Astrocyte (in vitro differentiated cells and primary cell): ENCODE data around the gene CERS6. TPM values are rescaled to one million over a fixed set of nuclear protein-coding genes. Genes with fewer than 3 reads are reported as not detected.

Experiments
- DNase-seq: peaks from one replicate; pipeline ENCODE4 v3.0.0-alpha.2; 2010; ENCODE audit warnings: low read depth
- FAIRE-seq: peaks from 2 replicates; lab custom pipeline; 2011; peaks lifted over from hg19 to GRCh38; lab: Jason Lieb, UNC
- H2AFZ ChIP-seq: 2 replicates; pipeline ENCODE4 v1.6.0; 2012; ENCODE audit warnings: low read depth, low read length, inconsistent platforms
- H3K27ac ChIP-seq: 2 replicates; pipeline ENCODE4 v1.5.1; 2011; ENCODE audit warnings: low read depth, low read length, inconsistent platforms
- H3K27me3 ChIP-seq: 2 replicates; pipeline ENCODE4 v1.6.0; 2011; ENCODE audit warnings: low read length, inconsistent platforms; ENCODE audit not compliant: insufficient read depth
- H3K36me3 ChIP-seq: 2 replicates; pipeline ENCODE4 v1.5.1; 2011; ENCODE audit warnings: low read length, inconsistent platforms; ENCODE audit not compliant: insufficient read depth
- H3K4me1 ChIP-seq: 2 replicates; pipeline ENCODE4 v1.5.1; 2011; ENCODE audit warnings: low read length, inconsistent platforms; ENCODE audit not compliant: insufficient read depth
- H3K4me2 ChIP-seq: 2 replicates; pipeline ENCODE4 v1.6.0; 2012; ENCODE audit warnings: low read length, inconsistent platforms
- H3K4me3 ChIP-seq: 2 replicates; pipeline ENCODE4 v1.5.1; 2011; ENCODE audit warnings: low read depth, mild to moderate bottlenecking, low read length, inconsistent platforms; ENCODE audit not compliant: insufficient read depth
- H3K79me2 ChIP-seq: 2 replicates; pipeline ENCODE4 v1.6.0; 2012; ENCODE audit warnings: mild to moderate bottlenecking, low read length, inconsistent platforms; ENCODE audit not compliant: insufficient read depth
- H3K9ac ChIP-seq: 2 replicates; pipeline ENCODE4 v1.6.0; 2012; ENCODE audit warnings: mild to moderate bottlenecking, low read length, inconsistent platforms
- H3K9me3 ChIP-seq: 2 replicates; pipeline ENCODE4 v1.5.1; 2012; ENCODE audit warnings: low read depth, mild to moderate bottlenecking, low read length, inconsistent platforms; ENCODE audit not compliant: insufficient read depth
- H4K20me1 ChIP-seq: 2 replicates; pipeline ENCODE4 v1.6.0; 2012; ENCODE audit warnings: low read length, inconsistent platforms; ENCODE audit not compliant: insufficient read depth
- H3K27ac Mint-ChIP-seq: one replicate; pipeline ENCODE4 v1.8.0; 2021; ENCODE audit warnings: mild to moderate bottlenecking, mixed read lengths; ENCODE audit not compliant: unreplicated experiment
- H3K27me3 Mint-ChIP-seq: one replicate; pipeline ENCODE4 v1.8.0; 2021; ENCODE audit warnings: low read depth, mixed read lengths; ENCODE audit not compliant: unreplicated experiment
- H3K36me3 Mint-ChIP-seq: one replicate; pipeline ENCODE4 v1.8.0; 2021; ENCODE audit warnings: low read depth, mixed read lengths; ENCODE audit not compliant: unreplicated experiment
- H3K4me1 Mint-ChIP-seq: one replicate; pipeline ENCODE4 v1.8.0; 2021; ENCODE audit warnings: low read depth, mixed read lengths; ENCODE audit not compliant: unreplicated experiment
- H3K4me3 Mint-ChIP-seq: one replicate; pipeline ENCODE4 v1.8.0; 2021; ENCODE audit warnings: mild to moderate bottlenecking, moderate library complexity, mixed read lengths; ENCODE audit not compliant: unreplicated experiment
- H3K9me3 Mint-ChIP-seq: one replicate; pipeline ENCODE4 v1.8.0; 2021; ENCODE audit warnings: mild to moderate bottlenecking, mixed read lengths; ENCODE audit not compliant: unreplicated experiment
- CTCF ChIP-seq: IDR thresholded peaks from 2 replicates; pipeline ENCODE4 v1.5.1; 2011; ENCODE audit warnings: low read depth, mild to moderate bottlenecking, inconsistent platforms, low read length, moderate library complexity; ENCODE audit not compliant: insufficient read depth
- EZH2 ChIP-seq: IDR thresholded peaks from 2 replicates; pipeline ENCODE4 v1.6.1; 2012; ENCODE audit warnings: mild to moderate bottlenecking, low read length, inconsistent platforms; ENCODE audit not compliant: insufficient read depth
- total RNA-seq: library from RNA; stranded (reverse); gene quantifications from 2 replicates; pipeline ENCODE4 v1.2.1, GENCODE V29; 2021

Gene CERS6
- total RNA-seq, 1 donor from 2014 or later: 23.4 TPM

- H3K79me2 ChIP-seq: peaks cover 6% of the 10 kb centered on the region
- H3K27ac Mint-ChIP-seq: no peak overlapping the region
- no peaks in the 10 kb centered on the region for H3K27me3 ChIP-seq
- H3K4me1 ChIP-seq: peaks cover 4% of the 10 kb centered on the region
- H3K4me1 Mint-ChIP-seq: peaks cover 12% of the 10 kb centered on the region
- no peak overlapping the region for H3K4me3 ChIP-seq
- H3K4me3 Mint-ChIP-seq: no peak overlapping the region
- peaks cover 20% of the 10 kb centered on the region for H4K20me1 ChIP-seq
- H3K4me2 ChIP-seq: no peak overlapping the region
- FAIRE-seq: no peak
- no peaks in the 10 kb centered on the region for H3K36me3 Mint-ChIP-seq
- H3K9me3 ChIP-seq: no peaks in the 10 kb centered on the region
- no peak overlapping the region for H3K9ac ChIP-seq
- no peak overlapping the region for H3K27ac ChIP-seq
- no peaks in the 10 kb centered on the region for H3K27me3 Mint-ChIP-seq
- H3K9me3 Mint-ChIP-seq: no peaks in the 10 kb centered on the region
- no peak for DNase-seq
- TF ChIP-seq CTCF (no peak), EZH2 (no peak)
- no peaks in the 10 kb centered on the region for H3K36me3 ChIP-seq
- H2AFZ ChIP-seq: no peak overlapping the region
Measured at GRCh38 chr2:168459256-168459655, 3.2 kb downstream of the CERS6 start.

- Histone ChIP-seq H3K4me1 (peaks cover 4% of the 10 kb centered on the region), H3K79me2 (peaks cover 6% of the 10 kb centered on the region), H3K27ac (no peak overlapping the region), H2AFZ (no peak overlapping the region), H3K27me3 (no peaks in the 10 kb centered on the region), H3K4me3 (no peak overlapping the region), H3K9ac (no peak overlapping the region), H4K20me1 (peaks cover 20% of the 10 kb centered on the region), H3K9me3 (no peaks in the 10 kb centered on the region), H3K36me3 (no peaks in the 10 kb centered on the region), H3K4me2 (no peak overlapping the region)
- no peak for FAIRE-seq
- Mint-ChIP-seq H3K27ac (no peak overlapping the region), H3K36me3 (no peaks in the 10 kb centered on the region), H3K9me3 (no peaks in the 10 kb centered on the region), H3K4me3 (no peak overlapping the region), H3K27me3 (no peaks in the 10 kb centered on the region), H3K4me1 (peaks cover 12% of the 10 kb centered on the region)
- TF ChIP-seq CTCF (no peak), EZH2 (no peak)
- no peak for DNase-seq
Measured at GRCh38 chr2:168460571-168460970, 4.5 kb downstream of the CERS6 start.

GRCh38 chr2:168461178-168461941 is 5.3 kb downstream of the CERS6 start:
- DNase-seq: no peak
- H3K36me3 ChIP-seq: no peaks in the 10 kb centered on the region
- H3K27ac Mint-ChIP-seq: no peak overlapping the region
- H3K4me1 Mint-ChIP-seq: peaks cover 12% of the 10 kb centered on the region
- peaks cover 6% of the 10 kb centered on the region for H3K79me2 ChIP-seq
- H3K9ac ChIP-seq: no peak overlapping the region
- H3K9me3 ChIP-seq: no peaks in the 10 kb centered on the region
- no peaks in the 10 kb centered on the region for H3K9me3 Mint-ChIP-seq
- H3K27ac ChIP-seq: no peak overlapping the region
- H3K4me3 ChIP-seq: no peak overlapping the region
- H3K4me2 ChIP-seq: no peak overlapping the region
- FAIRE-seq: no peak
- no peaks in the 10 kb centered on the region for H3K36me3 Mint-ChIP-seq
- no peaks in the 10 kb centered on the region for H3K27me3 ChIP-seq
- H2AFZ ChIP-seq: no peak overlapping the region
- H4K20me1 ChIP-seq: peaks cover 20% of the 10 kb centered on the region
- H3K27me3 Mint-ChIP-seq: no peaks in the 10 kb centered on the region
- no peak overlapping the region for H3K4me3 Mint-ChIP-seq
- TF ChIP-seq CTCF (no peak), EZH2 (no peak)
- H3K4me1 ChIP-seq: peaks cover 4% of the 10 kb centered on the region
